ENCODE data around the gene TMEM185B.
"Not testable (repeated sequence)": the region's sequence is repeated elsewhere in the genome, so short reads cannot be mapped to it uniquely, and the experiment has no call there.

Gene TMEM185B

DNA sequence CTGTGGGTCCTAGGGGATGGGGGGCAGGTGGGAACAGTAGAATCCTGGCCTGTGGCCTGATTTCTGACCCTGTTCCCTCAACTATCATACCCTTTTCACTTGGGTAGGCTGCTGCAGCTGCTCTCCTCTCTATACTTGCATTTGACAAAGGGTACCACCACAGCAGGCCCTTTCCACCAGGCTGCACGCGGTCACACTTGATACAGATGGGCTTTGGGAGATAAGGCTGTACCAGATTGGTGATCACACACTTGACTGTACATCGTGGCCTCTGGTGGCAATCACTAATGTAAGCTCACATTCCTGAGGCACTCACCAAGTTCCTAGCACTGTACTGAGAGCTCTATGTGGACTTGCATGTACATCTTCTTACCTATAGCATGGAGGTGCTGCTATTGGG, 27.9 kb upstream of the TMEM185B start:
- no peak for DNase-seq

DNA sequence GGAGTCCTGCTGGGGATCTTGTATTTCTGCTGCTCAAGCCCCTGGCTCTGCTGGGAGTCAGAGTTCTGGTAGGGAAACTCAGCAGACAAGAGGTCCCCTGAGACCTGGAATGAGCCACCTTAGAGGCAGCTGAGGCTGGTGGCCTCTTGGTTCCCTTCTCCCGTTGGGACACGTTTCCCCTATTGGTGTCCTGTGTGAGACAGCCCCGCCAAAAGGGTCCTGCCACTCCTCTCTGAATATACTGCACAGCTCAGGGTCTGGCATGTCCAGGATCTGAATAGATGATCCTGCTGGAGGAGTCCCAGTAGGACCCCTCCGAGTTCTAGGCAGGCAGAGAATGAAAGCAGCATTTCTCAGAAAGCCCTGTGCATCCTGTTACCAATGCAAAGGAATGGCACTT, 27.4 kb upstream of the TMEM185B start:
- DNase-seq = no peak

DNA sequence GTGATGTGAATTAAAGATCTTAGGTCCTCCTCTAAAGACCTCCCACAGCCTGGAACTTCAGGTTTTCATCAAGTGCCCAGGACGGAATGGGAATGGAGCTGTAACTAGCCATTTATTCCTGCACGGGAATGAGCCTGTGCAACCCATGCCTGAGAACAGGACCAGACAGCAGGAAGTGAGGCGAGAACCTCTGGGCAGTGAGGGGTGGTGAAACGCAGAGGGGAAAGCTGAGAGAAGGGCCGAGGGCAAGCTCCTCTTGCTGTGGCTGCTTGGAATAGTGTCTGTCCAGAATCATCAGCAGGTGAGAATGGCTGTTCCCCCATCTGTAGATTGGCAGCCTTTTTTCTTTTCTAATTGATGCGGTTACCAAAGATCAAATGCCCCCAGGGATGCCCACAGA, 24.7 kb upstream of the TMEM185B start:
- DNase-seq = no peak

DNA sequence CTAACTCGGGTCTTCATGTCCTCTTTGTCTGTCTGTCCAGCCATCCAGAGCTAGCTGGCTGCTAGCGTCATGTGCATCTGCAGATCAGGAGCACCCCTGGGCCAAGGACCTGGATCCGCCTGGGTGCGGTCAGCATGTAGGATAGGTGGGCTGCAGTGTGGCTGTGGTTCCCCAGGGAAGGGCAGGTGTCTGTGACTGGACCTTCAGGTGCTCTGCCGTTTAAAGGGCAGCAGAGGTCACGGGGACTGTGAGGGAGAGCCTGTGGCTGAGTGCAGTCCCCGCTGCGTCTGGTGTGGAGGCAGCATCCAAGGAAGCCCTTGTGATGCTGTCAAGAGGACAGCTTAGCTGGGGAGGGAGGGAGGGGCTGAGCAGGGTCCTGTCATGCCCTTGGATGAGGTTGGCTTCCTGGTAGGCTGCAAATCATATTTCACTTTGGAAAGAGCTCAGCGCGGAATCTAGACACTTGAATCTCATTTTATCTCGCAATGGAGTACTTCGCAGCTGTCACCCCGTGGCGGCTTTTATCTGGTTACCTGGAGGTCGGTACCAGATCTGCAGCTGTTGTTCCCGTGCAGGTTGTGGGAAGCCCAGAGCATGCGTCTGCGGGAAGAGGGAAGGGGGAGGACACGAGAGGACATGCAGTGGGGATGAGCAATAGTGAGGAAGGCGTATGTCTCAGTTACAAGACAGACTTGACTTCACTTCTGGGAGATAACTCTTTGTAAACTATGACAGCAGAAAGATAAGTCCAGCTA, 23.5 kb upstream of the TMEM185B start:
- DNase-seq = no peak

DNA sequence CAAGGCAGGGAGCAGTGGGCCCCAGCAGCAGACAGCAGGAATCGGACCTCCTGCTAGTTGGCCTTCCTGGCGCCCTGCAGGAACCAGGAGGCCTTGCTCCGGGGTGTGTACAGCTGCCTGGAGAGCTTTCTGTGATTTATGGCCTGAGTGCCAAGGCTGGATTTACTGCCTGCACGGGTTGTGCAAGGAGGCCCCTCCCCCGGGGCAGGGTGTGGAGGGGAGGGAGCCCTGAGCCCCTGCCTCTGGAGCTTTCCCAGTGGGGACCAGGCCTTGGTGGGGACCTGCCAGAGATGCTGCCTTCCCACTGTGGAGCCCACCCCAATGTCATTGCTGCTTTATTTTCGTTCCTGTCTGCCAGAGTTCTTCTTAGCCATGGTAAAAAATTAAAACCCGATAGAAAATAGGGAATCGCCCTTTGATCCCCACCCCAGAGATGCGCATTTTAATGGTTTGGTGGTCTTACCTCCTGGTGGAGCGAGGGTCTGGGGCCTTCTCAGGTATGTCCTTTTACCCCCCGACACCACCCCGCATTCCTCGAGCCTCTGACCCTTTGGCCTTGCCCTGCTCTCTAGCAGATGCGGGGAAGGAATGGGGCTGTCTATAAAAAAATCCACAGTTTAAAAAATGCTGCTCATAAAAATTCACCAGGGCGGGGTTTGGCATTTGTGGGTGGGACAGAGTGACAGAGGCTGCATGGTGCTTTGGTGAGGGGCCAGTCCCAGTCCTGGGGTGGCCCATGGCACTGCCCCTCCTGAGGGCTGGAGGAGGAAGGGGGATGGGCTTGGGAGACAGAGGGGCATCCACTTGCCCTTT, 22.5 kb upstream of the TMEM185B start:
- DNase-seq = no peak

DNA sequence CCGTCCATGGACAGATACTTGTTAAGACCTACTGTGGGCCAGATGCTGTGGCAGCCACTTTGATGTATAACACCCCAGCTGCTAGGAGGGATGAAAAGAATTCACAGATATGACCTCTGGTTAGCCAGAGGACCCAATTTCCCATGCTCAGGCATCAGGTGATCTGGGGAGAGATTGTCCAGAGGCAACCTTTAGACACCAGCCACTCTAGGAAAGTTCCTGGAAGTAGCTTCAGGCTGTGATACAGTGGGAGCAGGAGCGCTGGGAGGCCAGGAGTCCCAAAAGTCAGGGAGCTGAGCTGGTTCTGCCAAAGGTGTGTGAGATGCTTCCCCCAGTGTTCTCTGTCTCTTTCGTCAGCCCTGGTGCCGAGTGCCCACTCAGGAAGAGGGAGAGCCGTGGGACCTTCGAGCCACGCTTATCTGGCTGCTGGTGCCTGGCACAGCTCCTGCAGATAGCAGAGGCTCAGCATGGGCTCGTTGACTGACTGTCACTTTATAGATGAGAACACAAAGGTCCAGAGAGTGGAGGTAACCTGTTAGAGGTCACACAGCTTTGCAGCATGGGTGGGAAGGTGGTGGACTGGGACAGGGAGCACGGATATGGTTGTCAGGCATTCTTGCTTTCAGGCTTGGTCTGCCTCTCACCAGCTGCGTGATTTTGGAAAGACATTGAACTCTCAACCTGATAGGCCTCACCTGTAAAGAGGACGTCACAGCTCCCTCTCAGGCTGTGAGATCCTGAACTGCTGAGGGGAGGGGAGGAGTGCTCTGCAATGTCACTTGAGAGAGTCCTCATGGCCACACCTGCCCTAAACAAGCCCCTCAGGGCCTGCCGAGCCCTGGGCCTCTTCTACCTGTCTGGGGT, 21.7 kb upstream of the TMEM185B start:
- DNase-seq = no peak

DNA sequence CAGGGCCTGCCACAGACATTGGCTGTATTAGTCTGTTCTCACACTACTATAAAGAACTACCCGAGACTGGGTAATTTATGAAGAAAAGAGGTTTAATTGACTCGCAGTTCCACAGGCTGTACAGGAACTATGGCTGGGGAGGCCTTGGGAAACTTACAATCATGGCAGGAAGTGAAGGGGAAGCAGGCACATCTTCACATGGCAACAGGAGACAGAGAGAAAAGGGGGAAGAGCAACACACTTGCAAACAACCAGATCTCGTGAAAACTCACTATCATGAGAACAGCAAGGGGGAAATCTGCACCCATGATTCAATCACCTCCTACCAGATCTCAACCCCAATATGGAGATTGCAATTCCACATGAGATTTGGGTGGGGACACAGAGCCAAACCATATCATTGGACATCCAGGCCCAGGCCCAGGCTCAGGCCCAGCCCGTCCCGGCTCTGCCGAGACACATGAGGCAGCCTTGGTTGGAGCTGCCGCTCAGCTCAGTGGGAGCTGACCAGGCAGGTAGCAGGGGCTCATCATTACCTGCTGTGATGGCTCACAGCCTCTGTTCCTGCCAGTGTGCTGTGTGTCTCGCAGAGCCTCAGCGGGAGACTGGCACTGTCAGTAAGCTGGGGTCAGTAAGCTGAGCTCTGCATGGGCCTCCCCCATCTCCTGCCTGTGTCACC, 20.8 kb upstream of the TMEM185B start:
- DNase-seq = no peak

DNA sequence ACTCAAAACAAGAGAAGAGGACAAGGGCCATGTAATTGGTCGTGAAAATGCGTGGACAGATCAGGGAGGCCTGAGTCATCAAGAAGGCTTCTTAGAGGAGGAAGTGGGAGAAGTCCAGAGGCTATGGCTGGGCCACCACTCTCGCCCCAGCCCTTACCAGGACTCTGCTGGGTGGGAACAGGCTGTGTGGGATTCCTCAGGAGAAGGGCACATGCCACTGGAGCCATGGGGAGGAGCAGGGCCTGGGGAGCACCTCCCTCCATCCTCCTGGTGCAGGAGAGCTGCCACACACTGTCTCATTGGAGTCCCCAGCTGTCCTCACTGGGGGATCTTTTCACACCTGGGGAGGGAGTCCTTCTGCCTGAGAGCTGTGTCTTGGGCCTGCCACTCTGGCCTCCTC, 20.0 kb upstream of the TMEM185B start:
- no peak for DNase-seq

DNA sequence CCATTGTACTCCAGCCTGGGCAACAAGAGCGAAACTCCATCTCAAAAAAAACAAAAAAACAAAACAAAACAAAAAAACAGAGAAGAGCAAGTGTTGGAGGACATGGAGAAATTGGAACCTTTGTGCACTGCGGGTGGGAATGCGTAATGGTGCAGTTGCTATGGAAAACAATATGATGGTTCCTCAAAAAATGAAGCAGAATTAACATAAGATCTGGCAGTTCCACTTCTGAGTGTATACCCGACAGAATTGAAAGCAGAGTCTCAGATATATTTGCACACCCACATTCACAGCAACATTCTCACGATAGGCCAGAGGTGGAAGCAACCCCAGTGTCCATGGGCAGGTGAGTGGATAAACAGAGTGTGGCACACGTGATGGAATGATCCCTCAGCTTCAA, 18.5 kb upstream of the TMEM185B start:
- no peak for DNase-seq

DNA sequence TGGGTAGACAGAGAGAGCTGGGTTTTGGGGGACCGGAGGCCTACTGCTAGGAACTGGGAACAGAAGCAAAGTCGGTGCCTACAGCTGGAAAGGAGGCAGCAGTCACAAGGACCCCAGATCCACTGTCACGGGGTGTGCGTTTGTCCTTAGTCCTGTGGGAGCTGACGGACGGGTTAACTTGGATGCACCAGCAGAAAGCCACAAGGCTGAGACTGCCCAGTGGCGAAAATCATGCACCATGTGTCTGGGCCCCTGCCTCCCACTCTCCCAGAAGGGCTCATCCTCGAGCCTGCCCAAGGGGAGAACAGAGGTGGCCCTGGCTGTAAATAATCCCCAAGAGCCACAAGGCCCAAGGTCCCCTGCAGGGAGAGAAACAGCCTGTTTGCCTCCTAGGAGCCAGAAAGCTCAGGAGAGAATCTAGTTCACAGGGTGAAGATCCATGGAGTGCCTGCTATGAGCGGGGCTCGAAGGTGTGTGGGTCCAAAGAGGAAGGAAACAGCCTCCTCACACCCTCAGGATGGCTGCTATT, 17.8 kb upstream of the TMEM185B start:
- no peak for DNase-seq

DNA sequence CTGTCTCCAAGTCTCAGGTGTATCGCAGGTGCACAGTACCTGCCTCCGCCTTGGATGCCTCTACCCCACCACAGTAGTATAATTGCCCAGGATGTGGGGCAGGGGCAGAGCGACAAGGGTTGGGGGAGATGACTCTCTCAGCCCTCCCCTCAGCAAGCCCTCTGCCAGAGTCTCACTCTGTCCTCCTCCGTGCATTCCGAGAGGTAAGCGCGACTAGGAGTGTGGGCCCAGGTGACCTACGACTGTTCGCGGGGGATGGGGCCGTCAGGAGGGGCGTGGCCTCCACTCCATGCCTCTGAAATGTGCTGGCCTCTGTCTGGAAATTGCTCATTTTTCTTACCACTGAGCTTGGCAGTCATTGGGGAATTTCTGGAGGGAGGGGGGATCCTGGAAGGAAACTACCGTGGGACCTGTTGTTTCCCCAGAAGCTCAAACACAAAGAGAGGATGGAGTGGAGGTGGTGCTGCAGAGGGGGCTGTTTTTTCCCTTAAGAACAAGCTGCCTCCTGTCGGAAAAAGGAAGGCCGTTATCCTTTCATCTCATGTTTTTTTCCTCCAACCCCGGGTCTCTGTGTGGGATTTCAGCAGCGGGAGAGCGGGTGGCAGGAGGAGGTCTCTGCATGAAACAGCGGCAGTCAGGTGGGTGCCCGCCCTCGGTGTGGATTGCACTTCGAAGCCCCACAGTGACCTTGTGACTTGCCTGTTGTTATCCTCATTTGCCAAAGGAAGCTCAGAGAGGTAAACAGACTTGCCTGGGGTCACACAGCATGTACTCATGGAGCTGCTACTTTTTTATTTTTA, 16.5 kb upstream of the TMEM185B start:
- no peak for DNase-seq

DNA sequence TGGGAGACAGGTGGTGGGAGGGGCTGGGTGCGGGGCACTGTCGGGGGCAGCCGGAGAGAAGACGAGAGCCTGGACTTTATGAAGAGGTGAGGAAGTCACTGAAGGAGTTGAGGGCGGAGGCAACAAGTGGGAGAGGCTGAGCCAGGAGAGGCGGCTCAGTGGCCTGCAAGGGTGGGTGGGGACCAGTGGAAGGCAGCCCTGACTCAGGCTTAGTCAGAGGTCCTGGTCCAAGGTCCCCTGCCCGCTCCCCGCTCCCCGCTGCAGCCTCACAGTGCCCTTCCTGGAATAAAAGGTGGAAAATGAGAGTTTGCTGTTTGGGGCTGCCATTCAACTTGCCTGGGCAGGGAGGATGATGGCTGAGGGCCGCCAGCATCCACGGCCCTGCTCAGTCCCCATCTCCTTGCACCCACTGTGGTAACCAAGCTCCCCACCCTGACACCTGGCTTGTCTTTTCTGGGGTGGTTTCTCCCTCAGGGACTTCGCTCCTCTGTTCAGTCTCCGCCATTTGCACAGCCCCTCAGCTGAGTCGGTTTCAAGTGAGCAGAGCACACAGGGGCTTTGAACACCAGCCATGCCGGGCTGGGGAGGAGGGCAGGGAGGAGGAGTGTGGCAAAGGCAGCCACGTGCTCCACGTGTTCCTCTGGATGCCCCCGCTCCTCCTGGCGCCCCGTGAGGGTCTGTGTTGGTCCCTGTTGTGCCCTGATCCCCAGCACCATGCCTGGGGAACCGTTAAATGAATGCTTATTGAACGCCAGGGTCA, 15.7 kb upstream of the TMEM185B start:
- DNase-seq = no peak

DNA sequence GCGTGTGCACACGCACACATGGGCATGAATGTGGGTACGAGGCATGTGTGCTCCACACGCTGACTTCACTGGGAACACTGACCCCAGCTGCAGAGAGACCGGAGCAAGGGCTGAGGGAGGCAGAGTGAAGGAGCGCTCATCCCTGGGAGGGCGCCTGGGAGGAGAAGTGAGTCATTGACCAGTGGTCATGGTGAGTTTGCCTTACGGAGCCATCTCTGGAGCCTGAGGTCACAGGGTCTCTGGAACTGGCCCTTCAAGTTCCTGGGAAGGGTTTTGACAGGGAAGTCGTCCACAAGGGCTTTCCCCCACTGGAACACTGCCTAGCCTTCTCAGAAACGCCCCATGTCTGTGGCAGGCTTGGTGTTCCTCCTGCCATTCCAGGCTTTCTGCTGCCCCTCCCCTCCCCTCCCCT, 14.3 kb upstream of the TMEM185B start:
- no peak for DNase-seq

DNA sequence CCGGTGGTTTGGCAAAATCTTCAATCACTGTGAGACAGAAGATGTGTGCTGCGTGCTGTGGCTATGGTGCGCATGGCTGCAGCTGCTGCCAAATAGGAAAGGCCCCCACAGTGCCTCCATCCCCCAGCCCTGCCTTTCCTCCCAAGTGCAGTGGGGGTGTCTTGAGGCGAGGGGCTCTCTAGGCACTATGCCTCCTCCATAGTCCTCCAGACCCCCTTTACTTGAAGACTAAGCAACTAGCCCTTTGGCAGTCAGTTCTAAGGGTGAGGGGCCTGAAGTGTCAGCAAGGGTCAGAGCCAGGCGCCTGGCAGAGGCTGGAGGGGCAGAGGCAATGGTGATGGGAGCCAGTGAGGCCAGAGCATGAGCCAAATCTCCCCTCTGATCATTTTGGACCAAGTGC, 13.6 kb upstream of the TMEM185B start:
- DNase-seq = no peak

DNA sequence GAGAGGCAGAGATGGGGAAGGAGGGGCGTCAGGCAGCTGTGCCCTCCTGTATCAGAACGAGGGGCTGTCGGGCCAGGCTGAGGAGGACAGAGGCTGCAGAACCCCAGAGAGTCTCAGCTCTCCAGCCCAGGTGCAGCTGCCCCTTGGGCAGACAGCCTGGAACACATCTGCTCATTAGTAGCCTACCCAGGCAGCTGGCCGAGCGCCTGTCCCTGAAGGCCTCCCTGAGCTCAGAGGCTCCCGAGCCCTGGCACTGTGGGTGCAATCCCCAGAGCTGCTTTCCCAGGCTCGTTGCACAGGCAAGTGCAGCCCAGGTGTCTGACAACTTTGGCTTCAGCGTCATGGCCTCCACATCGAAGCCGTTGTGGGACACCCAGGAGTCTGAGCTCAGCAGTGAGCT, 13.1 kb upstream of the TMEM185B start:
- DNase-seq = no peak

DNA sequence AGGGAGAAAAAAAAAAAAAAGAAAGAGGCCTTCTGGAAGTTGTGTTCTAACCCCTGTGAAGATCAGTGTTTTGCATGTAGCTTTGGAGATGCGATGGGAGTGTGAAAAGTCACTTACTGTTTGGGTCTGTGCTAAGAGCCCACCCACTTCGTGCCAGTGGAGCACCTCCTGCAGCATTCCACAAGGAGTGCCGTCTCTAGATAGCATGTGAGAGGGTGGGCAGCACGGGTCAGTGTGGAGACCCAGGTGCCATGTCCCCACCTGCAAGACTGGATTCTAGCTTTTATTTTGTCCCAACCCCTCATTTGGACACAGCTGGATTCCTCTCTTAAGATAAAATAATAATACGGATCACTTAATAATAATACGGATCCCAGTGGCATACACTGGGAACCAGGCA, 12.5 kb upstream of the TMEM185B start:
- DNase-seq = no peak

DNA sequence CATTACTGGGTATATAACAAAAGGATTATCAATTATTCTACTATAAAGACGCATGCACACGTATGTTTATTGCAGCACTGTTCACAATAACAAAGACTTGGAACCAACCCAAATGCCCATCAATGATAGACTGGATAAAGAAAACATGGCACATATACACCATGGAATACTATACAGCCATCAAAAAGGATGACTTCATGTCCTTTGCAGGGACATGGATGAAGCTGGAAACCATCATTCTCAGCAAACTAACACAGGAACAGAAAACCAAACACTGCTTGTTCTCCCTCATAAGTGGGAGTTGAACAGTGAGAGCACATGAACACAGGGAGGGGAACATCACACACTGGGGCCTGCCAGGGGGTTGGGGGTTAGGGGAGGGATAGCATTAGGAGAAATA, 12.0 kb upstream of the TMEM185B start:
- DNase-seq = not testable (repeated sequence)

DNA sequence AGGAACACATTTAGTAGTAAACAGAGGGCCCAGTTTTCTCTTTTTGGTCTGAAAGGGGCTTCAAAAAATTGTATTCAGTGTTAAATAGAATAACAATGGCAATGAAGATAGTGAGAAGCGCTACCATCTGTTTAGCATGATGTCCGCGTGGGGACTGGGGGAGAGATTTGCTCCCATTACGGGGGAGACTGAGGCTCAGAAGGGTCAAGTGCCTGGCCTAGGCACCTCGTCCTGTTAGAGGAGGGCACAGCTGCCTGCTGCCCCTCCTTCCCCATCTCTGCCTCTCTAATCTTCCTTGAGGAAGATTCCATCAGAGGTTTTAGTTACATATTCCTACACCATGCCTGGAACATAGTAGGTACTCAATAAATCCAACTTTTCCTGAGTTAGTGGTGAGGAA, 10.1 kb upstream of the TMEM185B start:
- no peak for DNase-seq

DNA sequence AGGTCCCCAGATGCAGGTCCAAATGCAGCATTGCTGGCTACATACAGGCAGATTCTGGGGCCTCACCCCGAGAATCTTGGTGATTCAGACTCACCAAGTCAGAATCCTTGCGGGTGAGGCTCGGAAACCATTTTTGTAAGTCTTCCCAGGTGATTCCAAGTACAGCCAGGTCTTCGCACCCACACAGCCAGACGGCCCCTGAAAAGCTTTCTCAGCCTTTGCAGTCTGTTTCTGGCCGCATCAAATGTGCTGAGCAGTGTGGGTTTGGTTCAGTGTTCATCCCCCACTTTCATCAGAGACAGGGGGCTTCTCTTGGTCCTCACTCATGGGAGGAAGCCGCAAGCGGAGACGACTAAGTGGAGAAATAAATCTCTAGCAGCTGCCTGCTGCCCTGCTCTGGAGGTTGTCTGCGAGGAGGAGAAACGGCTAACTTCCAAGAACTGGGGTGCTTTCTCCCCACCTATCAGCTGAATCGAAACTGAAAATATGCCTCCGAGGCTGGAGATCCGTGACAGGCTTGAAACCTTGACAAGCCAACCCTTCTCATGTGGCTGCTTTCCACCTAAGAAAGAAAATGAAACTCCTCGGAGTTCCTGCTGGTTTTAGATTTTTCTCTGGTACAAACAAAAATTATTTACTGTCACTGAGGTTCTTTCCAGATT, 8.9 kb upstream of the TMEM185B start:
- DNase-seq = no peak

DNA sequence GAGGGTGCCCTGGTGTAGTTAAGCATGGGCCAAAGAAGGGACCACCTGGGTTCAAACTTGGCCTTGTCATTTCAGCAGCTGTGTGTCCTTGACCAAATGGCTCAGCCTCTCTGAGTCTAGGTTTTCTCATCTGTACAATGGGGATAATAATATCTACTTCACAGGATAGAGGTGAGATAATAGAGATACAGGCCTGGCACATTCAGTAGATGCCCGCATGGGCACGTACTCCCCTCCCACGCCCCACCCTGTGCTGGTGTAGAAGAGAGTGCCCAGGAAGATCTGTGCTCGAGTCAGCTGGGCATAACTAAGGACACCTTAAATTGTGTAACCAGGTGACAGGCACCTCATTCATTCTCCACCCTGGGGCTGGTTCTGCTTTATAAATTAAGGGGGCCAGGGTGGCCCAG, 8.4 kb upstream of the TMEM185B start:
- DNase-seq = no peak
